Activated B cell treated with CpG ODN at 0.5 μM for 24 hours (primary cell): ENCODE data around the gene SLCO3A1. TPM values are rescaled to one million over a fixed set of nuclear protein-coding genes. Genes with fewer than 3 reads are reported as not detected.

ENCODE experiments used
- ATAC-seq: fragments of 200-7000 bp; cut with Tn5 transposase; one replicate; pipeline ENCODE4 v1.10.0; 2021; ENCODE audit warnings: low read depth, mild to moderate bottlenecking, moderate library complexity
- CTCF ChIA-PET: fragments of 350-600 bp; sonication (Branson Sonifier 250); formaldehyde crosslinking; loops from one replicate; lab custom pipeline; 2021; ENCODE audit warnings: antibody characterized with exemption; lab: Charles Lee
- POLR2A ChIA-PET: fragments of 350-600 bp; sonication (Branson Sonifier 250); formaldehyde crosslinking; loops from one replicate; lab custom pipeline; 2021; ENCODE audit warnings: antibody characterized with exemption; lab: Charles Lee
- DNase-seq: peaks from one replicate; pipeline ENCODE4 v3.0.0; 2022
- H3K27ac Mint-ChIP-seq: one replicate; pipeline ENCODE4 v1.8.0; 2020; ENCODE audit warnings: mixed read lengths
- H3K27me3 Mint-ChIP-seq: one replicate; pipeline ENCODE4 v1.8.0; 2021; ENCODE audit warnings: mixed read lengths
- H3K36me3 Mint-ChIP-seq: one replicate; pipeline ENCODE4 v1.8.0; 2021; ENCODE audit warnings: low read depth, mixed read lengths
- H3K4me1 Mint-ChIP-seq: one replicate; pipeline ENCODE4 v1.8.0; 2021; ENCODE audit warnings: mixed read lengths
- H3K4me3 Mint-ChIP-seq: one replicate; pipeline ENCODE4 v1.8.0; 2020; ENCODE audit warnings: mild to moderate bottlenecking, mixed read lengths
- H3K9me3 Mint-ChIP-seq: one replicate; pipeline ENCODE4 v1.8.0; 2020; ENCODE audit warnings: mixed read lengths
- CTCF ChIP-seq: fragments of 200-600 bp; IDR thresholded peaks from one replicate; pipeline ENCODE4 v1.8.0; 2022; ENCODE audit warnings: antibody characterized with exemption, mild to moderate bottlenecking
- intact Hi-C: fragments of 100-400 bp; cut with micrococcal nuclease; formaldehyde crosslinking; loops from one replicate; pipeline ENCODE4 v1.15.1; 2024
- total RNA-seq: library from RNA; stranded (reverse); gene quantifications from 2 replicates; pipeline ENCODE4 v1.2.3, GENCODE V29; 2022

SLCO3A1 gene
- total RNA-seq, 1 donor from 2014 or later = 0.82 TPM

- Mint-ChIP-seq H3K4me1 (no peaks in the 10 kb centered on the region), H3K27me3 (no peaks in the 10 kb centered on the region), H3K27ac (no peak overlapping the region), H3K36me3 (no peaks in the 10 kb centered on the region), H3K4me3 (no peak overlapping the region), H3K9me3 (no peaks in the 10 kb centered on the region)
- CTCF ChIA-PET = no interaction called here
- intact Hi-C loops = no loop called here
- DNase-seq = no peak
- POLR2A ChIA-PET = no interaction called here
- no peak for ATAC-seq
- no peak for TF ChIP-seq CTCF
Measured at GRCh38 chr15:92151168-92151567, 297.7 kb downstream of the SLCO3A1 start.

GRCh38 chr15:92151741-92152140 is 298.2 kb downstream of the SLCO3A1 start:
- TF ChIP-seq CTCF = no peak
- DNase-seq = no peak
- Mint-ChIP-seq H3K27me3 (no peaks in the 10 kb centered on the region), H3K4me3 (no peak overlapping the region), H3K4me1 (no peaks in the 10 kb centered on the region), H3K9me3 (no peaks in the 10 kb centered on the region), H3K27ac (no peak overlapping the region), H3K36me3 (no peaks in the 10 kb centered on the region)
- no peak for ATAC-seq
- ChIA-PET POLR2A (no interaction called here), CTCF (no interaction called here)
- intact Hi-C loops = no loop called here

GRCh38 chr15:92152983-92153382 is 299.5 kb downstream of the SLCO3A1 start:
- intact Hi-C loops = no loop called here
- Mint-ChIP-seq H3K4me3 (no peak overlapping the region), H3K4me1 (no peaks in the 10 kb centered on the region), H3K9me3 (no peaks in the 10 kb centered on the region), H3K36me3 (no peaks in the 10 kb centered on the region), H3K27ac (no peak overlapping the region), H3K27me3 (no peaks in the 10 kb centered on the region)
- ATAC-seq (no peak), DNase-seq (no peak)
- ChIA-PET CTCF (no interaction called here), POLR2A (no interaction called here)
- TF ChIP-seq CTCF = no peak

DNA sequence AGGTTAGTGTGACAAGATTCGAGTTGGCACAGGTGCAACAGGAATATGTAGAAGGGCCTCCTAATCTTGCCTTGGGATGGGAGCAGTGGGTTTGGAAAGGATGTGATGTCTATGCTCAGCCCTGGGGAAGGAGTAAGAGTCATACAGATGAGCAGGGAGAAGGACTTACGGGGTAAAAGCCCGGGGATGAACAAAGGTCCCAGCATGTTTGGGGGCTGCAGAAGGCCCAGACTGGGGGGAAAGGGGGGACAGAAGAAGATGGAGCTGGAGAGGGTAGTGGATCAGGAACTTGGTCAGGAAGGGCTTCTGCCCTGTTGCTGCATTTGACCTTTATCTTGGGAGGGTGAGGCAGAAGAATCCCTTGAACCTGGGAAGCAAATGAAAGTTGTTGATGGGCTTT is 300.1 kb downstream of the SLCO3A1 start:
- no peaks in the 10 kb centered on the region for H3K27me3 Mint-ChIP-seq
- ChIA-PET POLR2A (no interaction called here), CTCF (no interaction called here)
- intact Hi-C loops = no loop called here
- no peak overlapping the region for H3K27ac Mint-ChIP-seq
- no peak overlapping the region for H3K4me3 Mint-ChIP-seq
- ATAC-seq = no peak
- peaks cover 4% of the 10 kb centered on the region for H3K4me1 Mint-ChIP-seq
- no peak for TF ChIP-seq CTCF
- H3K36me3 Mint-ChIP-seq = no peaks in the 10 kb centered on the region
- H3K9me3 Mint-ChIP-seq = no peaks in the 10 kb centered on the region
- DNase-seq = no peak

DNA sequence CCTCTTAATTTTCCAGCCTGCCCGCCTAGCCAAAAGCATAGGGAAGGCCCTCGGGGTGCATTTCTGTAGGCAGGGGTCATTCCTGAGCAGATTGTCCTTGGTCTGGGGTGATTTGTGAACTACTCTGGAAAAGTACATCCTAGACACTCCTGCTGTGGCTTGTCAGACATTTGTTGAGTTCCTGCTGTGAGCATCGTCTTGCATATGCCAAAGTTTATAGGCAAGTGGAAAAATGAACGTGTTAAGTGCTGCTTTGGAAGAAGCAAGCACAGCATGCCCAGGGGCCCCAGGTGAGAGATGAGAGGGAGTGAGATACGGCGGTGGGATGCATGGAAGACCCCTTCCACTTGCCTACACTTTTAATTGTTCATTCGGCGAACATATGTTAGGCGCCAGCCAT is 302.4 kb downstream of the SLCO3A1 start:
- Mint-ChIP-seq H3K4me1 (peaks cover 11% of the 10 kb centered on the region), H3K27ac (no peak overlapping the region), H3K27me3 (no peaks in the 10 kb centered on the region), H3K4me3 (no peak overlapping the region), H3K9me3 (no peaks in the 10 kb centered on the region), H3K36me3 (no peaks in the 10 kb centered on the region)
- ATAC-seq = no peak
- intact Hi-C loops = no loop called here
- no peak for TF ChIP-seq CTCF
- ChIA-PET POLR2A (no interaction called here), CTCF (no interaction called here)
- DNase-seq = no peak
